HUES6 (cell line): ENCODE data around the gene ZIC5.
A peak's percentile ranks its signal among the peaks of the same experiment; 100 is the strongest.

Source experiments
- H3K27ac ChIP-seq: 2 replicates; pipeline ENCODE4 v1.7.0; 2013; ENCODE audit warnings: low read depth, mild to moderate bottlenecking, low read length, inconsistent platforms
- H3K27me3 ChIP-seq: 2 replicates; pipeline ENCODE4 v1.6.1; 2013; ENCODE audit warnings: low read length; ENCODE audit not compliant: control insufficient read depth, insufficient read depth
- H3K36me3 ChIP-seq: 2 replicates; pipeline ENCODE4 v1.6.1; 2013; ENCODE audit warnings: low read length; ENCODE audit not compliant: control insufficient read depth, insufficient read depth
- H3K4me1 ChIP-seq: 2 replicates; pipeline ENCODE4 v1.6.1; 2013; ENCODE audit warnings: low read length; ENCODE audit not compliant: control insufficient read depth, insufficient read depth
- H3K4me3 ChIP-seq: 2 replicates; pipeline ENCODE4 v1.5.1; 2013; ENCODE audit warnings: low read depth, low read length
- H3K9ac ChIP-seq: one replicate; pipeline ENCODE4 v1.6.1; 2013; ENCODE audit warnings: mild to moderate bottlenecking, low read length
- H3K9me3 ChIP-seq: 2 replicates; pipeline ENCODE4 v1.6.1; 2013; ENCODE audit warnings: low read depth, low read length; ENCODE audit not compliant: control insufficient read depth, insufficient read depth

ZIC5 gene

GRCh38 chr13:99971576-99972189 lies at the start of gene ZIC5:
ZIC5 (minus strand) TSS chr13:99971767; CDS start chr13:99971603, 164 bp downstream.
- H3K27ac ChIP-seq = no peak within 1 kb of the TSS
- no peaks in the 10 kb centered on the region for H3K9me3 ChIP-seq
- peak within 1 kb of the TSS; percentile 91 for H3K4me3 ChIP-seq
- H3K4me1 ChIP-seq = peaks cover 53% of the 10 kb centered on the region
- H3K36me3 ChIP-seq = peaks cover 8% of the 10 kb centered on the region; the same call in 1 of the 2 replicates
- H3K9ac ChIP-seq = peak within 1 kb of the TSS; percentile 66
- H3K27me3 ChIP-seq = peaks cover 86% of the 10 kb centered on the region

- Histone ChIP-seq H3K4me1 (no peaks in the 10 kb centered on the region), H3K9me3 (peaks cover 8% of the 10 kb centered on the region), H3K9ac (no peak overlapping the region)
Observed at GRCh38 chr13:100019780-100020356, 48.3 kb upstream of the ZIC5 start.

GRCh38 chr13:100014621-100015020 lies 43.1 kb upstream of the ZIC5 start:
- no peak overlapping the region for H3K9ac ChIP-seq
- no peaks in the 10 kb centered on the region for H3K4me1 ChIP-seq
- no peaks in the 10 kb centered on the region for H3K36me3 ChIP-seq

More at GRCh38 chr13:100019780-100020356, 48.3 kb upstream of the ZIC5 start:
- Histone ChIP-seq H3K36me3 (no peaks in the 10 kb centered on the region), H3K4me3 (no peak overlapping the region), H3K27me3 (no peaks in the 10 kb centered on the region), H3K27ac (no peak overlapping the region)

DNA sequence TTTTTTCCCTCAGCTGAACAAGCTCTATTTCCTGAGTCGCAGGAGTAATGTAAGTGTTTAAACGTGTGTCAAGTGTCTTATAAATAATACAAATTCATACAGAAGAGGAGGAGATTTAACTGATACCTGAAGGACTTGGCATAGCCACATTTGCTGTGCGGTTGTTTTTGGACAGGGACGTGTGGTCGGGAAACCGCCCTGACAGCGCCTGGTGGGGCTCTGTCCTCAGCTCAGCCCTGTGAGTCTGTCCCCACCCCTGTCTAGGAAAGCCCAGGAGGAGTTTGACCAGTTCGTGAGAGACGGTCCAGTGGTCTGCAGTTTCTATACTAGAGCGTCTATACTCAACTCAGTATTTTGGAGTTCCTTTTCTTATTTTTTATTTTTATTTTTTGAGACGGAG lies 26.7 kb upstream of the ZIC5 start:
- peaks cover 46% of the 10 kb centered on the region for H3K27me3 ChIP-seq
- no peak overlapping the region for H3K9ac ChIP-seq
- H3K4me3 ChIP-seq = no peak overlapping the region
- H3K36me3 ChIP-seq = no peaks in the 10 kb centered on the region
- no peaks in the 10 kb centered on the region for H3K9me3 ChIP-seq
- H3K27ac ChIP-seq = no peak overlapping the region
- H3K4me1 ChIP-seq = peaks cover 30% of the 10 kb centered on the region

More at GRCh38 chr13:100014621-100015020, 43.1 kb upstream of the ZIC5 start:
- no peak overlapping the region for H3K27ac ChIP-seq
- 0 out of 2 replicates have a peak, but pooled peaks cover 3% of the 10 kb centered on the region for H3K9me3 ChIP-seq
- no peaks in the 10 kb centered on the region for H3K27me3 ChIP-seq
- no peak overlapping the region for H3K4me3 ChIP-seq

DNA sequence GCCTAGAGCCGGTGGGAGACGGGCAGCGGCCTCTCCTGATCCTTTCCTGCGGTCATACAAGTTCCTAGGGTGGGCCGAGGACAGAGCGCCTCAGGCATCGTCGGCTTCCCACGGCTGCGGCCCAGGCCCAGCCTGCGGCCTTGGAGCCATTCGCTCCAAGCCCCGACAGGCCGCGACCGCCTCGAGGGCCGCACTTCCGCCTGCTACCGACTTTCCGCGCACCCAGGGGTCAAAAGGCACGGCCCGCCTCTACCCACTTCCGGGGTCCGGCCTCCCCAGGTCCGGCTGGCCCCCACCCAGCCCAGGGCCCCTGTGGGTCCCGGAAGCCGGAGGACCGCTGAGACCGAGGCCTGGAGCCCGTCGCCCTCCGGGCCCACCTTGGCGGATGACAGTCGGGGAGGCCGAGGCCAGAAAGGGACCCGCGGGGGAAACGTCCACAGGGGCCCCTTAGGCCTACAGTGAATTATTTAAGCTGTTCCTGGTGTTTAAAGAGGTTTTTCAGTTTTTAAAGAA lies 26.2 kb upstream of the ZIC5 start:
- Histone ChIP-seq H3K9ac (peak overlapping the region; percentile 54), H3K36me3 (no peaks in the 10 kb centered on the region), H3K4me3 (peak overlapping the region; percentile 56), H3K27me3 (peaks cover 52% of the 10 kb centered on the region), H3K27ac (no peak overlapping the region; the same call in 1 of the 2 replicates), H3K9me3 (no peaks in the 10 kb centered on the region), H3K4me1 (peaks cover 32% of the 10 kb centered on the region)

DNA sequence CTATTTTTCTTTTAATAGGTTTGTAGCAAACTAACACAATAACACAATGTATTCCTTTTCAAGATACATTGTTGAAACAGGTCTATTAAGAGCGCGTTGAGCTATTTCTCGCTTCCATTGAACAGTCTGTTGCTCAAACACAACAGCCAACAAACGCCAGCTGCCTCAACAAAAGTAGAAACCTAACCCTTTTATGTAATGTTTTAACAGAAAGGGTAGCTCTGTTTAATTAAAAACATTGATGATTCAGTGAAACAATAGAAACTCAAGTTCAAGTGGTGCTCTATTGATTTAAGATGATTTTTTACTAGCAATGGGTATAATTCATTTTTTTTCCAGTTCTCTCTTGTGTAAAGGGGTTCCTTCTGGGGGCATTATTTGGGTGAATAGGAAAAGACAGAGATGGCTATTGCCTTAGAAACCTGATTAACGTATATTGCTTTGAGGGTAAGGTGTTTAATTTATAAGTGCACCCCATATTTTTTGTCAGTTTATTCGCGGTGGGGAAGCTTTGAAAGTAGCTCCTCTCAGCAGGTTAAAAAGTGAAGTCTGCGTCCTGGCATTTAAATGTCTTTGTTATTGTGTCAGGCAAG lies 24.9 kb upstream of the ZIC5 start:
- Histone ChIP-seq H3K4me3 (peak overlapping the region; percentile 56), H3K4me1 (peaks cover 42% of the 10 kb centered on the region), H3K36me3 (no peaks in the 10 kb centered on the region), H3K9me3 (no peaks in the 10 kb centered on the region), H3K27me3 (peaks cover 64% of the 10 kb centered on the region), H3K27ac (no peak overlapping the region), H3K9ac (no peak overlapping the region)

GRCh38 chr13:99995589-99996380 lies 24.2 kb upstream of the ZIC5 start:
- Histone ChIP-seq H3K27me3 (peaks cover 71% of the 10 kb centered on the region), H3K4me3 (peak overlapping the region; percentile 56), H3K36me3 (no peaks in the 10 kb centered on the region), H3K27ac (no peak overlapping the region), H3K9me3 (no peaks in the 10 kb centered on the region), H3K9ac (no peak overlapping the region), H3K4me1 (peaks cover 49% of the 10 kb centered on the region)

GRCh38 chr13:99995104-99995588 lies 23.6 kb upstream of the ZIC5 start:
- peaks cover 78% of the 10 kb centered on the region for H3K27me3 ChIP-seq
- H3K4me3 ChIP-seq = peak overlapping the region; percentile 56
- no peaks in the 10 kb centered on the region for H3K9me3 ChIP-seq
- peaks cover 55% of the 10 kb centered on the region for H3K4me1 ChIP-seq
- H3K36me3 ChIP-seq = no peaks in the 10 kb centered on the region
- H3K27ac ChIP-seq = no peak overlapping the region
- H3K9ac ChIP-seq = no peak overlapping the region

DNA sequence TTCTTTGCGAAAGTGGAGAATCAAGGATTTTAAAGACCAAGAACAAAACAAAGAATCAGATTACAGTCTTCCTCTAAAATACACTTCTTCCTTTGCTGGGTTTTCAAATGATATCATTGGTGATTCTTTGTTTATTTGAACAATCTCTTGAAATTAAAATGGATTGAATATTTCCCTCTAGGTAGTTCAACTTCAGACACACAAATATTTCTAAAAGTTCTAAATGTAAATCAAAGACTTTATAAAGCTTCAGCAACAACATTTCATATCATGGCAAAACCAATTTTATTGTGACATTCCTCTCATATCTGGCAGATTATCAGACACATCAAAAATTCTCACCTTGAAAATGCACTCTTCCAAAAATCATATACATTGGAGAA lies 23.1 kb upstream of the ZIC5 start:
- H3K27me3 ChIP-seq = peaks cover 83% of the 10 kb centered on the region
- H3K36me3 ChIP-seq = no peaks in the 10 kb centered on the region
- H3K27ac ChIP-seq = no peak overlapping the region
- no peaks in the 10 kb centered on the region for H3K9me3 ChIP-seq
- no peak overlapping the region for H3K4me3 ChIP-seq
- peaks cover 60% of the 10 kb centered on the region for H3K4me1 ChIP-seq
- H3K9ac ChIP-seq = no peak overlapping the region

DNA sequence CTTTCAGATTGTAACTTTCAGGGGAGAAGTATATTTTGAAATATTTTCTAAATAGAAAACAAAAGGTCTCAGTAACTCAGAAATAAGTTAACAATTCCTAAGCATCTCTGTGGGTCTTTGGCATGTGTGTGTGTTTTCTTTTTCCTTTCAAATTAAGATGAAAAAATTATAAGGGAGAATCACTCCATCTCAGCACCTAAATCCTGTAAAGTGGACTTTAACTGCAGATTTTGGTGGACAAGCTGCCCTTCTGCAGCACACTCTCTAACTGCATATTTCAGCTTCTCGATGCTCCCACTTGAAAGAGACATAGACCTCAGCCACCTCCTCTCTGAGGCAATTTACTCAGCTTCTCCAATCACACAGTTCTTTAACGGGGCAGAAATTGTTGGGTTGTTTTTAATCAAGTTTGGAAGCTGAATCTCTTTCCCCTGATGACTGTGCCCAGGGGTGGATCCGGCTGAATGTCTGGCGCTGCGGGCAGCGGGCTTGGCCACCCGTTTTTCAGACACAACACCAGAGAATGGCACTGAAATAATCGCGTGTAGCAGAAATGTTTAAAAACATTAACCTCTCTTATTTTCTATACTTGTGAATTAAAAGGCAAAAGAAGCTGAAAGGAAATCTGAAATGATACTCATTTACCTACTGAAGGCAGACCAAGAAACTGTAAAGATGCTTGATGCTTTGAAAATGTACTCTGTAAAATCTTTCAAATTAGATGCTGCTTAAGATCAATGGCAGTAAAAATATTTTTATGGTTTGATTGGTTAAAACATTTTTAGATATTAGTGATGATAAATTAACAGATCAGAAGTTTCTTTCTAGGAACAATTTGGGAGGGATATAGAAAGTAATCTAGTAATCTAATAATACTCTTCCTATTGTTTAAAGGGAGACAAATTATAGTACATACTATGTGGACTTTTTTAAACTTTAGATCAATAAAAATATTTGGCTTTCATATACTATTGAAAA lies 22.4 kb upstream of the ZIC5 start:
- H3K27ac ChIP-seq = no peak overlapping the region
- peaks cover 90% of the 10 kb centered on the region for H3K27me3 ChIP-seq
- H3K9me3 ChIP-seq = no peaks in the 10 kb centered on the region
- no peak overlapping the region for H3K9ac ChIP-seq
- H3K36me3 ChIP-seq = no peaks in the 10 kb centered on the region
- H3K4me1 ChIP-seq = peaks cover 66% of the 10 kb centered on the region
- no peak overlapping the region for H3K4me3 ChIP-seq
